ENCODE results near the gene PLEKHH1.

DNA sequence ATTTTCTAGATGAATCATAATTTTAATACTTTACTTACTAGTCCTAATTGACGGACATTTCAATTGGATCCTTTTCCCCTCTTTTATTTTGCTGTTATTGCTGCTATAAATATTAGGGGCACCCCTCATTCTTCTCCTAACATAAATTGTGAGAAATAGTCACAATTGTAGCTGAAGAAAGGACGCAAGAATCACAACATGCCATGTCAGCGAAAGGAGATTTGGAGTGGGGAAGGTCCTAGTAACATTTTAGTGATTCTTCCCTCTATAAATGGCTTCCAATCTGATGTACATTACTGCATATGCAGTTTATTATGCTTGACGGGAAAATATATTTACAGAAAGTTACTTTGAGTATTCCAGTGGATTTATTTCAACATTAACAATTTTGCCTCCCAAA lies 7.7 kb upstream of the PLEKHH1 start:
- TF ChIP-seq, protein P1, sequence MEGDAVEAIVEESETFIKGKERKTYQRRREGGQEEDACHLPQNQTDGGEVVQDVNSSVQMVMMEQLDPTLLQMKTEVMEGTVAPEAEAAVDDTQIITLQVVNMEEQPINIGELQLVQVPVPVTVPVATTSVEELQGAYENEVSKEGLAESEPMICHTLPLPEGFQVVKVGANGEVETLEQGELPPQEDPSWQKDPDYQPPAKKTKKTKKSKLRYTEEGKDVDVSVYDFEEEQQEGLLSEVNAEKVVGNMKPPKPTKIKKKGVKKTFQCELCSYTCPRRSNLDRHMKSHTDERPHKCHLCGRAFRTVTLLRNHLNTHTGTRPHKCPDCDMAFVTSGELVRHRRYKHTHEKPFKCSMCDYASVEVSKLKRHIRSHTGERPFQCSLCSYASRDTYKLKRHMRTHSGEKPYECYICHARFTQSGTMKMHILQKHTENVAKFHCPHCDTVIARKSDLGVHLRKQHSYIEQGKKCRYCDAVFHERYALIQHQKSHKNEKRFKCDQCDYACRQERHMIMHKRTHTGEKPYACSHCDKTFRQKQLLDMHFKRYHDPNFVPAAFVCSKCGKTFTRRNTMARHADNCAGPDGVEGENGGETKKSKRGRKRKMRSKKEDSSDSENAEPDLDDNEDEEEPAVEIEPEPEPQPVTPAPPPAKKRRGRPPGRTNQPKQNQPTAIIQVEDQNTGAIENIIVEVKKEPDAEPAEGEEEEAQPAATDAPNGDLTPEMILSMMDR (IDR thresholded peaks at IDR 0.05): no peak
- no peak for TF ChIP-seq EZH2 (IDR thresholded peaks at IDR 0.05)
- TF ChIP-seq EZH2phosphoT487 (IDR thresholded peaks at IDR 0.05): no peak
